Measurements from ENCODE around the gene WFDC10B. TPM values are rescaled to one million over a fixed set of nuclear protein-coding genes. Genes with fewer than 3 reads are reported as not detected.

Gene WFDC10B
- total RNA-seq (not detected), polyA plus RNA-seq (ENCODE audit: insufficient read length in 2 of 2) (not detected)
- long read RNA-seq, donor 1, result 0 reads
- long read RNA-seq, donor 2, result 0 reads
- long read RNA-seq, donor 3, result 0 reads
- long read RNA-seq, donor 4, result 0 reads

- no peak within 1 kb of the TSS for H3K4me3 ChIP-seq (ENCODE audit: low read depth, low read length)
- no peaks in the 10 kb centered on the region for H3K36me3 ChIP-seq (ENCODE audit: control insufficient read depth, insufficient read depth, low read length)
- no CpG with 5 or more reads among the region's 1 CpG for WGBS (ENCODE audit: insufficient coverage)
- no peak within 1 kb of the TSS for H3K27ac ChIP-seq (ENCODE audit: low read depth, low read length)
- DNase-seq (ENCODE audit: low read depth in 4 of 6, low spot score in 6 of 6), result peak in 3 of 6 donors; percentile 2 to 16 (median 12)
- H3K4me1 ChIP-seq (ENCODE audit: control insufficient read depth, insufficient read depth, low read length), result no peaks in the 10 kb centered on the region
- no peaks in the 10 kb centered on the region for H3K9me3 ChIP-seq (ENCODE audit: control insufficient read depth, insufficient read depth, low read length)
- no peaks in the 10 kb centered on the region for H3K27me3 ChIP-seq (ENCODE audit: control insufficient read depth, insufficient read depth, low read length)
Observed at GRCh38 chr20:45704969-45705637, at the start of gene WFDC10B. WFDC10B (minus strand) TSS chr20:45705019; CDS start chr20:45685992, 19,027 bp downstream.

- Histone ChIP-seq H3K27me3 (ENCODE audit: control insufficient read depth, insufficient read depth, low read length) (no peaks in the 10 kb centered on the region), H3K4me1 (ENCODE audit: control insufficient read depth, insufficient read depth, low read length) (no peaks in the 10 kb centered on the region), H3K9me3 (ENCODE audit: control insufficient read depth, insufficient read depth, low read length) (no peaks in the 10 kb centered on the region), H3K27ac (ENCODE audit: low read depth, low read length) (no peak overlapping the region), H3K36me3 (ENCODE audit: control insufficient read depth, insufficient read depth, low read length) (no peaks in the 10 kb centered on the region), H3K4me3 (ENCODE audit: low read depth, low read length) (no peak overlapping the region)
- 100% methylated on average over 2 of the region's 3 CpGs for WGBS (ENCODE audit: insufficient coverage)
- DNase-seq (ENCODE audit: low read depth in 4 of 6, low spot score in 6 of 6), result no peak
Observed at GRCh38 chr20:45752746-45753145, 47.9 kb upstream of the WFDC10B start.

- no CpG with 5 or more reads among the region's 1 CpG for WGBS (ENCODE audit: insufficient coverage)
- no peaks in the 10 kb centered on the region for H3K36me3 ChIP-seq (ENCODE audit: control insufficient read depth, insufficient read depth, low read length)
- no peak overlapping the region for H3K4me3 ChIP-seq (ENCODE audit: low read depth, low read length)
- no peaks in the 10 kb centered on the region for H3K4me1 ChIP-seq (ENCODE audit: control insufficient read depth, insufficient read depth, low read length)
- no peak overlapping the region for H3K27ac ChIP-seq (ENCODE audit: low read depth, low read length)
- H3K27me3 ChIP-seq (ENCODE audit: control insufficient read depth, insufficient read depth, low read length), result no peaks in the 10 kb centered on the region
- H3K9me3 ChIP-seq (ENCODE audit: control insufficient read depth, insufficient read depth, low read length), result no peaks in the 10 kb centered on the region
- no peak for DNase-seq (ENCODE audit: low read depth in 4 of 6, low spot score in 6 of 6)
Observed at GRCh38 chr20:45751721-45752120, 46.9 kb upstream of the WFDC10B start.

- Histone ChIP-seq H3K9me3 (ENCODE audit: control insufficient read depth, insufficient read depth, low read length) (no peaks in the 10 kb centered on the region), H3K4me1 (ENCODE audit: control insufficient read depth, insufficient read depth, low read length) (no peaks in the 10 kb centered on the region), H3K27ac (ENCODE audit: low read depth, low read length) (no peak overlapping the region), H3K4me3 (ENCODE audit: low read depth, low read length) (no peak overlapping the region), H3K36me3 (ENCODE audit: control insufficient read depth, insufficient read depth, low read length) (no peaks in the 10 kb centered on the region), H3K27me3 (ENCODE audit: control insufficient read depth, insufficient read depth, low read length) (no peaks in the 10 kb centered on the region)
- no peak for DNase-seq (ENCODE audit: low read depth in 4 of 6, low spot score in 6 of 6)
Observed at GRCh38 chr20:45745015-45745414, 40.2 kb upstream of the WFDC10B start.

- Histone ChIP-seq H3K27me3 (ENCODE audit: control insufficient read depth, insufficient read depth, low read length) (no peaks in the 10 kb centered on the region), H3K4me1 (ENCODE audit: control insufficient read depth, insufficient read depth, low read length) (no peaks in the 10 kb centered on the region), H3K27ac (ENCODE audit: low read depth, low read length) (no peak overlapping the region), H3K36me3 (ENCODE audit: control insufficient read depth, insufficient read depth, low read length) (no peaks in the 10 kb centered on the region), H3K4me3 (ENCODE audit: low read depth, low read length) (no peak overlapping the region), H3K9me3 (ENCODE audit: control insufficient read depth, insufficient read depth, low read length) (no peaks in the 10 kb centered on the region)
- no peak for DNase-seq (ENCODE audit: low read depth in 4 of 6, low spot score in 6 of 6)
- 88% methylated on average over 1 of the region's 4 CpGs for WGBS (ENCODE audit: insufficient coverage)
Observed at GRCh38 chr20:45742596-45742995, 37.8 kb upstream of the WFDC10B start.

GRCh38 chr20:45735988-45736387 lies 31.2 kb upstream of the WFDC10B start:
- Histone ChIP-seq H3K36me3 (ENCODE audit: control insufficient read depth, insufficient read depth, low read length) (no peaks in the 10 kb centered on the region), H3K27ac (ENCODE audit: low read depth, low read length) (no peak overlapping the region), H3K4me1 (ENCODE audit: control insufficient read depth, insufficient read depth, low read length) (no peaks in the 10 kb centered on the region), H3K4me3 (ENCODE audit: low read depth, low read length) (no peak overlapping the region), H3K9me3 (ENCODE audit: control insufficient read depth, insufficient read depth, low read length) (peaks cover 3% of the 10 kb centered on the region), H3K27me3 (ENCODE audit: control insufficient read depth, insufficient read depth, low read length) (no peaks in the 10 kb centered on the region)
- DNase-seq (ENCODE audit: low read depth in 4 of 6, low spot score in 6 of 6), result no peak
- WGBS (ENCODE audit: insufficient coverage), result 97% methylated on average over 21 of the region's 23 CpGs

- peaks cover 3% of the 10 kb centered on the region for H3K9me3 ChIP-seq (ENCODE audit: control insufficient read depth, insufficient read depth, low read length)
- no peak overlapping the region for H3K4me3 ChIP-seq (ENCODE audit: low read depth, low read length)
- no peak for DNase-seq (ENCODE audit: low read depth in 4 of 6, low spot score in 6 of 6)
- H3K27ac ChIP-seq (ENCODE audit: low read depth, low read length), result no peak overlapping the region
- H3K36me3 ChIP-seq (ENCODE audit: control insufficient read depth, insufficient read depth, low read length), result no peaks in the 10 kb centered on the region
- no peaks in the 10 kb centered on the region for H3K4me1 ChIP-seq (ENCODE audit: control insufficient read depth, insufficient read depth, low read length)
- no peaks in the 10 kb centered on the region for H3K27me3 ChIP-seq (ENCODE audit: control insufficient read depth, insufficient read depth, low read length)
- WGBS (ENCODE audit: insufficient coverage), result 91% methylated on average over 8 of the region's 8 CpGs
Observed at GRCh38 chr20:45735552-45735951, 30.7 kb upstream of the WFDC10B start.

GRCh38 chr20:45732199-45732598 lies 27.4 kb upstream of the WFDC10B start:
- Histone ChIP-seq H3K27me3 (ENCODE audit: control insufficient read depth, insufficient read depth, low read length) (no peaks in the 10 kb centered on the region), H3K27ac (ENCODE audit: low read depth, low read length) (no peak overlapping the region), H3K9me3 (ENCODE audit: control insufficient read depth, insufficient read depth, low read length) (peaks cover 3% of the 10 kb centered on the region), H3K4me3 (ENCODE audit: low read depth, low read length) (no peak overlapping the region), H3K36me3 (ENCODE audit: control insufficient read depth, insufficient read depth, low read length) (no peaks in the 10 kb centered on the region), H3K4me1 (ENCODE audit: control insufficient read depth, insufficient read depth, low read length) (no peaks in the 10 kb centered on the region)
- DNase-seq (ENCODE audit: low read depth in 4 of 6, low spot score in 6 of 6), result no peak

- no peaks in the 10 kb centered on the region for H3K36me3 ChIP-seq (ENCODE audit: control insufficient read depth, insufficient read depth, low read length)
- no CpG with 5 or more reads among the region's 2 CpGs for WGBS (ENCODE audit: insufficient coverage)
- H3K27me3 ChIP-seq (ENCODE audit: control insufficient read depth, insufficient read depth, low read length), result no peaks in the 10 kb centered on the region
- DNase-seq (ENCODE audit: low read depth in 4 of 6, low spot score in 6 of 6), result no peak
- no peak overlapping the region for H3K27ac ChIP-seq (ENCODE audit: low read depth, low read length)
- H3K4me3 ChIP-seq (ENCODE audit: low read depth, low read length), result no peak overlapping the region
- H3K4me1 ChIP-seq (ENCODE audit: control insufficient read depth, insufficient read depth, low read length), result no peaks in the 10 kb centered on the region
- no peaks in the 10 kb centered on the region for H3K9me3 ChIP-seq (ENCODE audit: control insufficient read depth, insufficient read depth, low read length)
Observed at GRCh38 chr20:45727044-45727443, 22.2 kb upstream of the WFDC10B start.

GRCh38 chr20:45725134-45725533 lies 20.3 kb upstream of the WFDC10B start:
- no peaks in the 10 kb centered on the region for H3K4me1 ChIP-seq (ENCODE audit: control insufficient read depth, insufficient read depth, low read length)
- no peaks in the 10 kb centered on the region for H3K36me3 ChIP-seq (ENCODE audit: control insufficient read depth, insufficient read depth, low read length)
- H3K9me3 ChIP-seq (ENCODE audit: control insufficient read depth, insufficient read depth, low read length), result no peaks in the 10 kb centered on the region
- H3K4me3 ChIP-seq (ENCODE audit: low read depth, low read length), result no peak overlapping the region
- H3K27ac ChIP-seq (ENCODE audit: low read depth, low read length), result no peak overlapping the region
- no peaks in the 10 kb centered on the region for H3K27me3 ChIP-seq (ENCODE audit: control insufficient read depth, insufficient read depth, low read length)
- no peak for DNase-seq (ENCODE audit: low read depth in 4 of 6, low spot score in 6 of 6)
